Upper lobe of left lung (tissue), 4 donors: ENCODE data around the gene PDE6G.

Experiments used
- CTCF ChIP-seq, 6 experiments: fragments of 450-650 bp in 4 of 6; fragments of 200-600 bp in 2 of 6; sonication (generic) in 2 of 6; IDR thresholded peaks; one replicate each; pipeline ENCODE4 v1.5.1; 2016 to 2019; ENCODE audit warnings: antibody characterized with exemption in 6 of 6
- POLR2A ChIP-seq, 4 donors: fragments of 450-650 bp; IDR thresholded peaks; one replicate each; pipeline ENCODE4 v1.5.1; 2016 to 2017; ENCODE audit warnings: antibody characterized with exemption in 4 of 4, mild to moderate bottlenecking in 2 of 4

DNA sequence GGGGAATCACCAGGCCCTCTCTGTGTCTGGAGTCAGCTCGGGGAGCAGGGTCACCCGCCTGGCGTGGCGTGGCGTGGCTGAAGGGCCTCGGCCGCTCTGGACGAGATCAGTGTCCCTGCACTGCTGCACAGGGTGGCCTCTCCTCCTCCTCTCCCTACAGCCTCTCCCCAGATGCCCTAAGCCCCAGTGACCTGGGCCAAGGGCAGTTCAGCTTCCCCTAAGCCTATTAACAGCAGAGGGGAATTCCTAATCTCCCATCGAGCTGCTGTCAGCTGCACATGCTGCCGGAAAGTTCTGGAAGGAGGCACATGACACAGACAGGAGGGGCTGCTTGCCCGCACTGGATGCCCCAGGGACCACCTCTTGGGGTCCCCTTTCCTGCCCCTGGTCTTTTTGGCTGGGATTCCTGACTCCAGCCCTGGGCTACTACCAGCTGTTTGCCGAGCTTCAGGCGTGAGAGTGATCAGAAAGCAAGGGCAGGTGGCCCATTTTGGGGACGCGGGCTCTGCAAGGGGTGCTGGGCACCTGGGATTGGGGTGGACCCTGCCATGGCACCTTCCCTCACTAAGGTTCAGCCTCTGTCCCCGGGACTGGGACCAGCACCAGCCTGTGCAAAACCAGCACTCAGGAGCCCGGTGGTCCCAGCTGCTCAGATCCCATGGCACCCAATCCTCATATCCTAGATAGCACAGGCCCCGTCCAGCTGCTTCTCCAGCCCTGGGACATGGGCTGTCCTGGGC lies 794 bp downstream of the PDE6G start:
- TF ChIP-seq CTCF (IDR thresholded peaks at IDR 0.05) (no peak), POLR2A (IDR thresholded peaks at IDR 0.05) (no peak)
